HG02938 (cell line): Measurements from ENCODE around the gene SLC22A31.
"Not testable (repeated sequence)": the region's sequence is repeated elsewhere in the genome, so short reads cannot be mapped to it uniquely, and the experiment has no call there.

Source experiments
- ATAC-seq: cut with Tn5 transposase; IDR thresholded peaks from one replicate; pipeline ENCODE4 v1.9.1; 2021; ENCODE audit warnings: mild to moderate bottlenecking, moderate library complexity; ENCODE audit not compliant: unreplicated experiment

The SLC22A31 gene

DNA sequence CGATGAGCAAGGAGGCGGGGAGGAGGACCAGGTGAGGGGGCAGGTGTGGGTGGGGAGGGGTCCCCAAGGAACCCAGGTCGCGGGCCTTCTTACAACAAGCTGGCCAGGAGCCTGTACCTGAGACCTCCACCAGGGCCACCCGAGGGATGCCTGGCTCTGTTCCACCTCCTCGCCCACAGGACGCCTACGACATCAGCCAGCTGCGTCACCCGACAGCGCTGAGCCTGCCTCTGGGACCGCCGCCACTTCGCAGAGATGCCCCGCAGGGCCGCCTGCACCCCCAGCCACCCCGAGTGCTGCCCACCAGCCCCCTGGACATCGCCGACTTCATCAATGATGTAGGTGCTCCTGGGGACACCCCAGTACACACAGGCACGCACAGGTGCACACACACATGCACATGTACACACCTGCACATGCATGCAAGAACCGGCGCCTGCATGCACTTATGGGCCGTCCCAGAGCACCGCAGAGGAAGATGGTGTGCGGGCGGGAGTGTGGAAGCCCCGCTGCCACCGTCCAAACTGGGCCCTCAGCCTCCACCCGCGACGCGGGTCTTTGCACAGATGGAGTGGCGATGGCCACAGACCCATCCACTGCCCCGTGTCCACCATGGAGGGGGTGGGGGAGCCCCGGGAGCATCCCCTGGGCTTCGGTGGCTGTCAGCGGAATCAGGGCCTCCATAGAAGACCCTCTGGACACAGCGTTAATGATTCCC lies 6.6 kb downstream of the SLC22A31 start:
- ATAC-seq = no peak

DNA sequence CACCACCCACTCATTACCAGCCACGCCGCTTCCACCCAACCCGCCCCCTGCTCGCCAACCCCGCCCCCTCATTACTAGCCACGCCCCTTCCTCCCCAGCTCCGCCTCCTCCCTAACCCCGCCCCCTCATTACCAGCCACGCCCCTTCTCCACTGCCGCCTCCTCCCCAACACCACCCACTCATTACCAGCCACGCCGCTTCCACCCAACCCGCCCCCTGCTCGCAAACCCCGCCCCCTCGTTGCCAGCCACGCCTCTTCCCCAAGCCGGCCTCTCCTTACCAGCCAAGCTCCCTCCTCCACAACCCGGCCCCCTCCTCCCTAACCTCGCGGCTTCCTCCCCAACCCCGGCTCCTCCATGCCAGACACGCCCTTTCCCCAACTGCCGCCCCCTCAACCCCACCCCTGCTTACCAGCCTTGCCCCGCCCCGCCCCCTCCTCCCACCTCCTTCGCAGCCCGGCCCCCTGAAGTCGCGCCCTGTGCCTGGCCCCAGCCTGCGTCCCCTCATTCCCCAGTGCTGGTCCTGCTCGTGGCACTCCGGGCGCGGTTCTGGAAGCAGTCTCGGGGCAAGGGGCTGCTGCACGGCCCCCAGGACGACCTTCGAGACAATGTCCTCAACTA lies 7.3 kb downstream of the SLC22A31 start:
- ATAC-seq = no peak

DNA sequence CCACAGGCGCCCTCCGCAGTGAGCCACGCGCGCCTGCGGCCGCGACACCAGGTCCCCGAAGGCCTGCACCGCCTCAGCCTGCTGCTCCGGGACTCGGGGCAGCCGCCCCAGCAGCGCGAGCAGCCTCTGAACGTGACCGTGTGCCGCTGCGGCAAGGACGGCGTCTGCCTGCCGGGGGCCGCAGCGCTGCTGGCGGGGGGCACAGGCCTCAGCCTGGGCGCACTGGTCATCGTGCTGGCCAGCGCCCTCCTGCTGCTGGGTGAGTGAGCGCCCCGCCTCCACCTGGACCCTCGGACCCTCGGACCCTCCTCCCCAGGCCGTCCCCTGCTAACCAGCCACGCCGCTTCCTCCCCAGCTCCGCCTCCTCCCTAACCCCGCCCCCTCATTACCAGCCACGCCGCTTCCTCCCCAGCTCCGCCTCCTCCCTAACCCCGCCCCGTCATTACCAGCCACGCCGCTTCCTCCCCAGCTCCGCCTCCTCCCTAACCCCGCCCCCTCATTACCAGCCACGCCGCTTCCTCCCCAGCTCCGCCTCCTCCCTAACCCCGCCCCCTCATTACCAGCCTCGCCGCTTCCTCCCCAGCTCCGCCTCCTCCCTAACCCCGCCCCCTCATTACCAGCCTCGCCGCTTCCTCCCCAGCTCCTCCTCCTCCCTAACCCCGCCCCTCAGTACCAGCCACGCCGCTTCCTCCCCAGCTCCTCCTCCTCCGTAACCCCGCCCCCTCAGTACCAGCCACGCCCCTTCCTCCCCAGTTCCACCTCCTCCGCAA lies 8.0 kb downstream of the SLC22A31 start:
- not testable (repeated sequence) for ATAC-seq

DNA sequence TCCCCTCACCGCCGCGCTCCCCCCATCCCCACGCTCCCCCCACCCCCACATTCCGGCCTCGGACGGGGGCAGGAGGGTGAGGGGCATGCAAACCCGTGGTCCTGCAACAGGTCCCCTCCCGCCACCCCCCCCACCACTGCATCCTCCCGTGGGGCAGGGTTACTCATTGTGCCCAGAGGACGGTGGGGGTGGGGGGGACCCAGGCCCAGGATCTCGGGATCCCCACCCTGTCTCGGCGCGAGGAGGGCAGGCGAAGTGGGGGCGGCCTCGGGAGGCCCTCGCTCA lies 8.5 kb downstream of the SLC22A31 start:
- ATAC-seq = no peak

DNA sequence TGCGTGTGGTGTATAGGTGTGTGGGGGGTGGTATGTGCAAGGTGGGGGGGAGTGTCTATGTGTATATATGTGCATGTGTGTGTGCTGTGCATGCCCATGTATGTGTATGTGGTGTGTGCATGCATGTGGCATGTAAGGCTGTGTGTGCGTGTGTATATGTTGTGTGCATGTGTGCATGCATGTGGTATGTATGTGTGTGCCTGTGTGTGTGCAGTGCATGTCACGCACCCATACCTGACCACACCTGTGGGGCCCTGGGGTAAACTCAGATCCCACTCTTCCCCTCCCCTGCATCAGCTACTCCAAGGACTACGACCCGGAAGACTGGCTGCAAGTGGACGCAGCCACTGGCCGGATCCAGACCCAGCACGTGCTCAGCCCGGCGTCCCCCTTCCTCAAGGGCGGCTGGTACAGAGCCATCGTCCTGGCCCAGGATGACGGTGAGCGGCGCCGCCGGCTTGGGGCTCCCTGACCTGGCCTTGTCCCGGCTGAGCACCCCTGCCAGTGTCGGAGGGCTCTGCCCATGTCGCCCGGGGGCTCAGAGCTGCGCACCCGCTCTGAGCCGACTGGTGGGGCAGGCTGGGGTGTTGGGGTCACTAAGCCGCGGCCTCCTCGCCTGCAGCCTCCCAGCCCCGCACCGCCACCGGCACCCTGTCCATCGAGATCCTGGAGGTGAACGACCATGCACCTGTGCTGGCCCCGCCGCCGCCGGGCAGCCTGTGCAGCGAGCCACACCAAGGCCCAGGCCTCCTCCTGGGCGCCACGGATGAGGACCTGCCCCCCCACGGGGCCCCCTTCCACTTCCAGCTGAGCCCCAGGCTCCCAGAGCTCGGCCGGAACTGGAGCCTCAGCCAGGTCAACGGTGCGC lies 9.1 kb downstream of the SLC22A31 start:
- no peak for ATAC-seq

DNA sequence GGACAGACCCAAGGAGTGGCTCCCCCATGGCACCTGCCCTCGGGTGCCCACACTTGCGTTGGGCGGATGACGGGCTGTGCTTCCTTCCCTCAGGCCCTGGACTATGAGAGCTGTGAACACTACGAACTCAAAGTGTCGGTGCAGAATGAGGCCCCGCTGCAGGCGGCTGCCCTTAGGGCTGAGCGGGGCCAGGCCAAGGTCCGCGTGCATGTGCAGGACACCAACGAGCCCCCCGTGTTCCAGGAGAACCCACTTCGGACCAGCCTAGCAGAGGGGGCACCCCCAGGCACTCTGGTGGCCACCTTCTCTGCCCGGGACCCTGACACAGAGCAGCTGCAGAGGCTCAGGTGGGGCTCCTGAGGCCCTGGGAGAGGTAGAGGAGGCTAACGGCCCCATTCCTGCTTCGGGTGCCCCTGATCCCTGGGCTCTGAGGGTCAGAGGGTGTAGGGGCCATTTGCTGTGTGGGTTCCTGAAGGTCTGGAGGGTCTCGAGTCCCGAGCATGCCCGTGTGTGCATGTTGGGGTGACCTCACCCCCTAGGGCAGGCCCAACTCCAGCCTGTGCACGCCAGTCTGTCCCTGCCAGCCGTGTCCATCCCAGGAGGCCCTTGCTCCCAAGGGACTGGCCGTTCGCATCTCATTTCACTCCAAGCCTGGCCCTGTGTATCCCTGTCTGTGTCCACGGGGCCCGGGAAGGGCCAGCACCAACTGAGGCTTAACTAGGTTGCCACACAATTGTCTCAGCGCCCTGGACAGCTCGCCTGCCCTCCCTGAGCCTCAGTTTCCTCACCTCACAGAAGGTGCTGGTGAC lies 10.0 kb downstream of the SLC22A31 start:
- ATAC-seq = no peak

DNA sequence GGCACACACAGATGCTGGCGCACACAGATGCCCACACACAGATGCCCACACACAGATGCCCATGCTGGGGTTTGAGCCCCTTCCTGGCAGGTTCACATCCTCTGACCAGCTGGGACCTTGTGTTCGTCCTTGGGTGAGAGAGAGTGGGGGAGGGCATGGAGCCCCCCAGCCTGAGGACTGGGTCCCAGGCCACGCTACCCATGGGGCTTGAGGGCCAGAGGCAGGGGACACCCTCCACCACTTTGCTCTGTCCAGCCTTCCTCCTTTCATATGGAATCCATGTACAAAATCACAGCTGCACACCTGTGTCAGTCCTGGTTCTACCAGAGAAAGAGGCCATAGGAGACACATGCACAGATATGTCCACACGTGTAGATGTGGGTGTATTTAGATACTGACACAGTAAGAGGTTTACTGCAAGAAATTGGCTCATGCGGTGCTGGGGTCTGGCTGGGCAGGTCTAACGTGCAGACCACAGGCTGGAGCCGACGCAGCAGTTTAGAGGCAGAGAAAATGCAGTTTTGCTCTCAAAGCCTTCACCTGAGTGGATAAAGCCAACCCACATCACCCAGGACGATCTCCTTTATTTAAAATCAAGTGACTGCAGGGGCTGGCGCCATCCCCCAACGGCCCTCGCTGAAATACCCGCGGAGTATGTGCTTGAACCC lies 10.8 kb downstream of the SLC22A31 start:
- ATAC-seq = no peak

DNA sequence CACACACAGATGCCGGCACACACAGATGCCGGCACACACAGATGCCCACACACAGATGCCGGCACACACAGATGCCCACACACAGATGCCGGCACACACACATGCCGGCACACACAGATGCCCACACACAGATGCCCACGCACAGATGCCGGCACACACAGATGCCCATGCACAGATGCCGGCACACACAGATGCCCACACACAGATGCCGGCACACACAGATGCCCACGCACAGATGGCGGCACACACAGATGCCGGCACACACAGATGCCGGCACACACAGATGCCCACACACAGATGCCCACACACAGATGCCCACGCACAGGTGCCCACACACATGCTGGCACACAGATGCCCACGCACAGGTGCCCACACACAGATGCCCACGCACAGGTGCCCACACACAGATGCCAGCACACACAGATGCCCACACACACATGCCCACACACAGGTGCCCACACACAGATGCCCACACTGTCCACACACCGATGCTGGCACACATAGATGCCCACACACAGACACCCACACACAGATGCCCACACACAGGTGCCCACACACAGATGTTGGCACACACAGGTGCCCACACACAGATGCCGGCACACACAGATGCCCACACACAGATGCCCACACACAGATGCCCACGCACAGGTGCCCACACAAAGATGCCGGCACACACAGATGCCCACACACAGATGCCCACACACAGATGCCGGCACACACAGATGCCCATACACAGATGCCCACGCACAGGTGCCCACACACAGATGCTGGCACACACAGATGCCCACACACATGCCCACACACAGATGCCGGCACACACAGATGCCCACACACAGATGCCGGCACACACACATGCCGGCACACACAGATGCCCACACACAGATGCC lies 11.6 kb downstream of the SLC22A31 start:
- not testable (repeated sequence) for ATAC-seq

DNA sequence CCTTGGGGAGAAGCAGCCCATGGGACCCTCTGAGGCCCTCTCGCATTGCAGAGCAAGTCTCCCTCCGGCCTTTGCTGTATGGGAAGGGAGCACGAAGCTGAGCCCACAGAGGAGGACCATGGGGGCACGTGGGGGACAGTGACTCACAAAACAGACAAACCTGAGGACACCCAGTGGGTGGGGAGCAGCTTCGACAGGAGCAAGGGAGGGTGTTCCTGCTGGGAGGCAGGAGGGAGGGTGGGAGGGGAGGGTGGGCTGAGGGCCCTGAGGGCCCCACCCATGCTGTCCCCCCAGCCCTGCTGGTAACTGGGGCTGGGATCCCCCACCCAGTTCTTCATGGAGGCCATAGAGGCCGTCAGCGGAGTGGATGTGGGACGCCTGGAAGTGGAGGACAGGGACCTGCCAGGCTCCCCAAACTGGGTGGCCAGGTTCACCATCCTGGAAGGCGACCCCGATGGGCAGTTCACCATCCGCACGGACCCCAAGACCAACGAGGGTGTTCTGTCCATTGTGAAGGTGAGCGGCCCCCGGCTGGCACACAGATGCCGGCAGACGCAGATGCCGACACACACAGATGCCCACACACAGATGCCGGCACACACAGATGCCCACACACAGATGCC lies 12.5 kb downstream of the SLC22A31 start:
- no peak for ATAC-seq

GRCh38 chr16:89187032-89187769 lies 13.1 kb downstream of the SLC22A31 start:
- ATAC-seq = no peak

GRCh38 chr16:89186593-89187031 lies 13.7 kb downstream of the SLC22A31 start:
- ATAC-seq = not testable (repeated sequence)

DNA sequence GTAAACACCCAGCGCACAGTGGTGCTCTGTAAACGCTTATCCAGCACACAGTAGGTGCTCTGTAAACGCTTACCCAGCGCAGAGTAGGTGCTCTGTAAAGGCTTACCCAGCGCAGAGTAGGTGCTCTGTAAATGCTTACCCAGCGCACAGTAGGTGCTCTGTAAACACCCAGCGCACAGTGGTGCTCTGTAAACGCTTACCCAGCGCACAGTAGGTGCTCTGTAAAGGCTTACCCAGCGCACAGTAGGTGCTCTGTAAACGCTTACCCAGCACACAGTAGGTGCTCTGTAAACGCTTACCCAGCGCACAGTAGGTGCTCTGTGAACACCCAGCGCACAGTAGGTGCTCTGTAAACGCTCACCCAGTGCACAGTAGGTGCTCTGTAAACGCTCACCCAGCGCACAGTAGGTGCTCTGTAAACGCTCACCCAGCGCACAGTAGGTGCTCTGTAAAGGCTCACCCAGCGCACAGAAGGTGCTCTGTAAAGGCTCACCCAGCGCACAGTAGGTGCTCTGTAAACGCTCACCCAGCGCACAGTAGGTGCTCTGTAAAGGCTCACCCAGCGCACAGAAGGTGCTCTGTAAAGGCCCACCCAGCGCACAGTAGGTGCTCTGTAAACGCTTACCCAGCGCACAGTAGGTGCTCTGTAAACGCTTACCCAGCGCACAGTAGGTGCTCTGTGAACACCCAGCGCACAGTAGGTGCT lies 14.3 kb downstream of the SLC22A31 start:
- not testable (repeated sequence) for ATAC-seq

- no peak for ATAC-seq
Measured at GRCh38 chr16:89184933-89185794, 15.2 kb downstream of the SLC22A31 start.

DNA sequence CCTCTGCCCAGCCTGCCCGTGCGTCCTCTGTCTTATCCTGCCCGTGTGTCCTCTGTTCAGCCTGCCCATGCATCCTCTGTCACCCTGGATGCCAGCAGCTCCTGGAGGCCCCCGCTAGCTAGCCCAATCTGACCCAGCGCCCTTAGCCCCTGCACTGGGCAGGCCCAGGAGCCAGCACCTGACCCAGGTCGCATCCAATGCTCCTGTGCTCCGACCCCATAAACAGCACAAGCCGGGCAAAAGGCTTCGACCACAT lies 15.7 kb downstream of the SLC22A31 start:
- no peak for ATAC-seq

GRCh38 chr16:89183975-89184676 lies 16.2 kb downstream of the SLC22A31 start:
- ATAC-seq = no peak

DNA sequence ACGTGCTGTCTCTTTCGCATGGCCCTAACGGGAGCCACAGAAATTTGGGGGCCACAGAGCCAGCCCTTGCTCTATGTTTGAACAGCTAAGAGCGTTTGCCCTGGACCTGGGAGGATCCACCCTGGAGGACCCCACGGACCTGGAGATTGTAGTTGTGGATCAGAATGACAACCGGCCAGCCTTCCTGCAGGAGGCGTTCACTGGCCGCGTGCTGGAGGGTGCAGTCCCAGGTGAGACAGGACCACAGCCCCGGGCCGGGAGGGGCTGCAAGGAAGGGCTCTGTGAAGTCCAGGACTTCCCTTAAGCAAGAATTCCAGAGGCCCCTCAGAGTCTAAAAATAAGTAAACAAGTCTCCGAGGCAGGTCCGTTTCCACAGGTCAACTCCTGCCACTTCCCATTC lies 16.9 kb downstream of the SLC22A31 start:
- no peak for ATAC-seq
